Activated gamma-delta T cell treated with anti-CD3 and anti-CD28 coated beads, Interleukin-2, amount 50 U/mL, for 16 hours (primary cell): ENCODE results near the gene NOP16.
A peak's percentile ranks its signal among the peaks of the same experiment; 100 is the strongest.

Source experiments
- DNase-seq: peaks from one replicate; pipeline ENCODE4 v3.0.0-alpha.2; 2020; ENCODE audit warnings: low read depth

The NOP16 gene

GRCh38 chr5:176388444-176389134, at the start of gene NOP16, which contains the start of gene HIGD2A:
Gene NOP16, minus strand, starts transcription at chr5:176388598. Its CDS starts 59 bp downstream, at chr5:176388539.
Gene HIGD2A, plus strand, starts transcription at chr5:176388751. Its CDS starts 69 bp downstream, at chr5:176388820.
- peak; percentile 100 for DNase-seq

GRCh38 chr5:176436656-176437055, 48.3 kb upstream of the NOP16 start:
- no peak for DNase-seq

GRCh38 chr5:176432707-176433106, 44.3 kb upstream of the NOP16 start:
- DNase-seq: no peak

GRCh38 chr5:176429972-176430371, 41.6 kb upstream of the NOP16 start:
- no peak for DNase-seq

GRCh38 chr5:176427971-176428370, 39.6 kb upstream of the NOP16 start:
- DNase-seq: no peak

- no peak for DNase-seq
Observed at GRCh38 chr5:176426876-176427275, 38.5 kb upstream of the NOP16 start.

- no peak for DNase-seq
Observed at GRCh38 chr5:176425791-176426190, 37.4 kb upstream of the NOP16 start.

- DNase-seq: no peak
Observed at GRCh38 chr5:176425138-176425537, 36.7 kb upstream of the NOP16 start.

- DNase-seq: no peak
Observed at GRCh38 chr5:176424181-176424580, 35.8 kb upstream of the NOP16 start.

GRCh38 chr5:176420972-176421544, 32.7 kb upstream of the NOP16 start:
- DNase-seq: no peak

GRCh38 chr5:176420086-176420485, 31.7 kb upstream of the NOP16 start:
- DNase-seq: no peak

GRCh38 chr5:176418251-176418650, 29.9 kb upstream of the NOP16 start:
- no peak for DNase-seq

- no peak for DNase-seq
Observed at GRCh38 chr5:176416965-176417364, 28.6 kb upstream of the NOP16 start.

- peak; percentile 85 for DNase-seq
Observed at GRCh38 chr5:176415952-176416924, 27.8 kb upstream of the NOP16 start, which contains the start of gene CLTB. Gene CLTB, minus strand, starts transcription at chr5:176416539. Its CDS starts 176 bp downstream, at chr5:176416363.

GRCh38 chr5:176415240-176415951, 27.0 kb upstream of the NOP16 start:
- no peak for DNase-seq

- no peak for DNase-seq
Observed at GRCh38 chr5:176414704-176415103, 26.3 kb upstream of the NOP16 start.

GRCh38 chr5:176413709-176414191, 25.4 kb upstream of the NOP16 start:
- no peak for DNase-seq

GRCh38 chr5:176413255-176413565, 24.8 kb upstream of the NOP16 start:
- DNase-seq: no peak

GRCh38 chr5:176412517-176413254, 24.3 kb upstream of the NOP16 start:
- no peak for DNase-seq

GRCh38 chr5:176410486-176411180, 22.2 kb upstream of the NOP16 start:
- no peak for DNase-seq

GRCh38 chr5:176409765-176410164, 21.4 kb upstream of the NOP16 start:
- no peak for DNase-seq
